Measurements from ENCODE around the gene CORO1C. TPM values are rescaled to one million over a fixed set of nuclear protein-coding genes. Genes with fewer than 3 reads are reported as not detected.

CORO1C gene
- total and polyA plus RNA-seq, 9 of the 15 experiments (the other 6 are each of a cell fraction or from before 2014, with no cell fraction given): 55.2 to 280 (median 150) TPM

GRCh38 chr12:108634341-108634751 is 97.0 kb downstream of the CORO1C start (continued):
- peak; percentile 10 to 30; a peak in 1 of 4 replicates for TF ChIP-seq MAZ (CRISPR knock-in tag; conservative IDR thresholded peaks at IDR 0.05 in 1 of 2, IDR thresholded peaks at IDR 0.05 in 1 of 2)
- TF ChIP-seq FOXP1 (CRISPR knock-in tag; IDR thresholded peaks at IDR 0.05): no peak
- TF ChIP-seq, protein P1, sequence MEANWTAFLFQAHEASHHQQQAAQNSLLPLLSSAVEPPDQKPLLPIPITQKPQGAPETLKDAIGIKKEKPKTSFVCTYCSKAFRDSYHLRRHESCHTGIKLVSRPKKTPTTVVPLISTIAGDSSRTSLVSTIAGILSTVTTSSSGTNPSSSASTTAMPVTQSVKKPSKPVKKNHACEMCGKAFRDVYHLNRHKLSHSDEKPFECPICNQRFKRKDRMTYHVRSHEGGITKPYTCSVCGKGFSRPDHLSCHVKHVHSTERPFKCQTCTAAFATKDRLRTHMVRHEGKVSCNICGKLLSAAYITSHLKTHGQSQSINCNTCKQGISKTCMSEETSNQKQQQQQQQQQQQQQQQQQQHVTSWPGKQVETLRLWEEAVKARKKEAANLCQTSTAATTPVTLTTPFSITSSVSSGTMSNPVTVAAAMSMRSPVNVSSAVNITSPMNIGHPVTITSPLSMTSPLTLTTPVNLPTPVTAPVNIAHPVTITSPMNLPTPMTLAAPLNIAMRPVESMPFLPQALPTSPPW (CRISPR knock-in tag; IDR thresholded peaks at IDR 0.05): peak; percentile 64
- TF ChIP-seq MAFK (IDR thresholded peaks at IDR 0.05; ENCODE audit: low read length): 0 out of 2 replicates have a peak, but pooled peaks have one; percentile 22
- TF ChIP-seq, protein P2, sequence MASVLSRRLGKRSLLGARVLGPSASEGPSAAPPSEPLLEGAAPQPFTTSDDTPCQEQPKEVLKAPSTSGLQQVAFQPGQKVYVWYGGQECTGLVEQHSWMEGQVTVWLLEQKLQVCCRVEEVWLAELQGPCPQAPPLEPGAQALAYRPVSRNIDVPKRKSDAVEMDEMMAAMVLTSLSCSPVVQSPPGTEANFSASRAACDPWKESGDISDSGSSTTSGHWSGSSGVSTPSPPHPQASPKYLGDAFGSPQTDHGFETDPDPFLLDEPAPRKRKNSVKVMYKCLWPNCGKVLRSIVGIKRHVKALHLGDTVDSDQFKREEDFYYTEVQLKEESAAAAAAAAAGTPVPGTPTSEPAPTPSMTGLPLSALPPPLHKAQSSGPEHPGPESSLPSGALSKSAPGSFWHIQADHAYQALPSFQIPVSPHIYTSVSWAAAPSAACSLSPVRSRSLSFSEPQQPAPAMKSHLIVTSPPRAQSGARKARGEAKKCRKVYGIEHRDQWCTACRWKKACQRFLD (CRISPR knock-in tag; IDR thresholded peaks at IDR 0.05): peak; percentile 8; the same call in 1 of the 2 replicates
- no peak for TF ChIP-seq ATF1 (CRISPR knock-in tag; IDR thresholded peaks at IDR 0.05)
- no peak for TF ChIP-seq ATF1 (tag; IDR thresholded peaks at IDR 0.05)
- TF ChIP-seq GATAD2A (IDR thresholded peaks at IDR 0.05): no peak
- TF ChIP-seq ZKSCAN8 (CRISPR knock-in tag; IDR thresholded peaks at IDR 0.05): no peak
